Esophagus (tissue), 2 donors: Measurements from ENCODE around the gene VGLL4. TPM values are rescaled to one million over a fixed set of nuclear protein-coding genes. Genes with fewer than 3 reads are reported as not detected.
A peak's percentile ranks its signal among the peaks of the same experiment; 100 is the strongest.

ENCODE experiments used
- H3K27ac ChIP-seq, 2 donors: one replicate each; pipeline ENCODE4 v1.5.1; 2013; ENCODE audit warnings: low read depth in 2 of 2, mild to moderate bottlenecking in 2 of 2, inconsistent platforms in 1 of 2, low read length in 1 of 2, moderate library complexity in 1 of 2
- H3K27me3 ChIP-seq, 2 donors: one replicate each; pipeline ENCODE4 v1.6.1; 2013; ENCODE audit warnings: low read length in 2 of 2, control low read depth in 1 of 2, mild to moderate bottlenecking in 1 of 2; ENCODE audit not compliant: insufficient read depth in 2 of 2, control insufficient read depth in 1 of 2
- H3K36me3 ChIP-seq, 2 donors: one replicate each; pipeline ENCODE4 v1.6.1; 2013; ENCODE audit warnings: low read length in 1 of 2; ENCODE audit not compliant: control insufficient read depth in 2 of 2, insufficient read depth in 2 of 2
- H3K4me1 ChIP-seq, 2 donors: one replicate each; pipeline ENCODE4 v1.6.1; 2013; ENCODE audit warnings: low read length in 1 of 2; ENCODE audit not compliant: control insufficient read depth in 2 of 2, insufficient read depth in 2 of 2
- H3K4me3 ChIP-seq, 2 donors: one replicate each; pipeline ENCODE4 v1.5.1; 2013; ENCODE audit warnings: low read length in 2 of 2, mild to moderate bottlenecking in 2 of 2, low read depth in 1 of 2, moderate library complexity in 1 of 2
- H3K9me3 ChIP-seq, 2 donors: one replicate each; pipeline ENCODE4 v1.6.1; 2013; ENCODE audit warnings: mild to moderate bottlenecking in 2 of 2, low read depth in 1 of 2, low read length in 1 of 2, moderate library complexity in 1 of 2; ENCODE audit not compliant: control insufficient read depth in 2 of 2, insufficient read depth in 1 of 2
- WGBS, 2 donors: extraction: QIAGEN DNeasy Blood & Tissue Kit; methylation state at CpG; one replicate each; pipeline ENCODE4 v1.1.7; 2013; 5-methylcytosine and 5-hydroxymethylcytosine counted together
- polyA plus RNA-seq, 2 donors: library from polyadenylated mRNA; stranded (reverse); fragments of 200-250 nt; gene quantifications; one replicate each; pipeline ENCODE4 v1.2.3, GENCODE V29; 2013
- donor health status: healthy with polysubstance abuse.
- donor health status: Bipolar disorder and iron deficiency.

Gene VGLL4
- polyA plus RNA-seq, 2 donors: 23.1 to 26.3 TPM

DNA sequence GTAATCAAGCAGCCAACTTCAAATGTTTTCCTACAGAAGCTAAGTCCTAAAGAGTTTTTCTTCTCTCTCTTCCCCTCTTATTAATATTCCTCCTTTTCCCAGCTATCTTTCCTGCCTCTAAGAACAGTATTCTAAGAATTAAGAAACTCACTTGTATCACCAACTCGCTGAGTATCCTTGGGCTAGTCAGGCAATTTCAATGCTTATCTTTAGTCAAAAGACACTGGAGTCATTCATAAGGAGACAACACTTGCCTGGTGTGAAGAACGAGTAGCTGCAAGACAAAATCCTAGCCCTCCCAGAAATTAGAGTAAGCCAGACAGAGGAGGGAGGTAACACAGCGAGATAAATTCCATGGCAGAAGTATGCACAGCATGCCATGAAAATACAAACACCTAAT lies 10.7 kb downstream of the VGLL4 start:
- Histone ChIP-seq H3K4me1 (no peaks in the 10 kb centered on the region), H3K36me3 (no peaks in the 10 kb centered on the region), H3K4me3 (no peak overlapping the region), H3K27me3 (no peaks in the 10 kb centered on the region), H3K9me3 (no peaks in the 10 kb centered on the region), H3K27ac (no peak overlapping the region)
- 75 to 80% methylated on average over 3 of the region's 3 CpGs for WGBS, 2 donors

- Histone ChIP-seq H3K27ac (peak overlapping the region in 1 of 2 donors; percentile 1), H3K9me3 (no peaks in the 10 kb centered on the region), H3K36me3 (no peaks in the 10 kb centered on the region), H3K4me1 (no peaks in the 10 kb centered on the region), H3K27me3 (no peaks in the 10 kb centered on the region), H3K4me3 (no peak overlapping the region)
- 34 to 37% methylated on average over 2 of the region's 2 CpGs for WGBS, 2 donors
Observed at GRCh38 chr3:11632564-11632963, 11.2 kb downstream of the VGLL4 start.

GRCh38 chr3:11631820-11632219 lies 11.9 kb downstream of the VGLL4 start:
- Histone ChIP-seq H3K27me3 (no peaks in the 10 kb centered on the region), H3K36me3 (no peaks in the 10 kb centered on the region), H3K9me3 (no peaks in the 10 kb centered on the region), H3K4me1 (no peaks in the 10 kb centered on the region), H3K27ac (no peak overlapping the region), H3K4me3 (no peak overlapping the region)
- WGBS, 2 donors: 64 to 67% methylated on average over 9 of the region's 9 CpGs

DNA sequence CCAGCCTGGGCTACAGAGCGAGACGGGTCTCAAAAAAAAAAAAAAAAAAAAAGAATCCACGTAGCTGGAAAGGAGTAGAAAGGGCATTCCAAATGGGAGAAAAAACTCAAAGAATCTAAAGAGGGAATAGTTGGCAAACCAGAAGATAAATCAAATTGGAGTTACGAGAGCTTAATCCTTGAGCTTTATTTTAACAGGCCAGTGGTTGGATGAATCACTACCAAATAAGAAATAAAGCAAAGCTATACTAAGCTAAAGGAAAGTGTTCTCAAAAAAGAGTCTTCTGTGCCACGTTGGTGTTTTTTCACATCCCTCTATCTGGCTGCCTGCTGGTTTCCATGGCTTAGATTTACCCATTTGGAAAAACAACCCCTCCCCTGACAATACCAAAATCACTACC lies 14.0 kb downstream of the VGLL4 start:
- Histone ChIP-seq H3K36me3 (no peaks in the 10 kb centered on the region), H3K27ac (peak overlapping the region in 1 of 2 donors; percentile 7), H3K27me3 (no peaks in the 10 kb centered on the region), H3K4me1 (no peaks in the 10 kb centered on the region), H3K9me3 (no peaks in the 10 kb centered on the region), H3K4me3 (no peak overlapping the region)
- 33 to 35% methylated on average over 5 of the region's 5 CpGs for WGBS, 2 donors

DNA sequence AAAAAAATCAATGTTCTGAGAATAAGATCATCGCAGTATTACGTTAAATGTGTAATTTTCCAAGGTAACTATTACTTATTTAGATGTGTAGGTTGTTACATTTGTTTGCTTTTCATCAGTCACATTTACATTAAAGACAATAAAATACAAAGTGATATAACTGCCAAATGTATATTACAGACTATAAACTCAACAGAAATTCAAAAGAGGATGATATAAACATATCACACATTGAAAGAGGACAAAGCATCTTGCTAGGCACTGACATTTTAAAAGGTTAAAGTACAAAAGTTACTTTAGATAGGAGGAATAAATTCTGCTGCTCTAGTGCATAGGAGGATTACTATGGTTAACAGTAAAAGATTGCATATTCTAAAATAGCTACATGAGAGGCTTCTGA lies 16.1 kb downstream of the VGLL4 start:
- Histone ChIP-seq H3K4me1 (peaks cover 0 to 3% of the 10 kb centered on the region in 2 donors), H3K9me3 (no peaks in the 10 kb centered on the region), H3K36me3 (no peaks in the 10 kb centered on the region), H3K4me3 (no peak overlapping the region), H3K27me3 (no peaks in the 10 kb centered on the region), H3K27ac (no peak overlapping the region)
- WGBS, 2 donors: 86 to 99% methylated on average over 2 of the region's 2 CpGs

DNA sequence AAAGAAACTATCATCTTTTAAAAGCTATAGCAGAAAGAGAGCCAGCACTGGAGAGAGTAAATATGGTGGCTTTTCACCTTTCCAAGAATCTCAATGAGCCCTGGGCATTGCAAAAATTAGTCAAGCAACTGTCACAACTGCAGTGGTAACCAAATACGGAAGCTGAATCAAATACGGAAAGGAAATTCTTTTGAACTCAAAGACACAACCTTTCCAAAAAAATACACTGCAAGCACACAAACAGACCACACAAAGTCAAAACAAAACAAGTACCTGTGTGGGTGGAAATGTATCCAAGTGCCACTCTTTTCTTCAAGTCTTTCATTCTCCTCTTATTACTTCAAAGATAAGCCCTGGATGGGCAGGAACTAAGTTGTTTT lies 17.6 kb downstream of the VGLL4 start:
- Histone ChIP-seq H3K4me1 (peaks cover 0 to 3% of the 10 kb centered on the region in 2 donors), H3K27me3 (no peaks in the 10 kb centered on the region), H3K27ac (no peak overlapping the region), H3K36me3 (no peaks in the 10 kb centered on the region), H3K4me3 (no peak overlapping the region), H3K9me3 (no peaks in the 10 kb centered on the region)
- 24 to 40% methylated on average over 2 of the region's 2 CpGs for WGBS, 2 donors

DNA sequence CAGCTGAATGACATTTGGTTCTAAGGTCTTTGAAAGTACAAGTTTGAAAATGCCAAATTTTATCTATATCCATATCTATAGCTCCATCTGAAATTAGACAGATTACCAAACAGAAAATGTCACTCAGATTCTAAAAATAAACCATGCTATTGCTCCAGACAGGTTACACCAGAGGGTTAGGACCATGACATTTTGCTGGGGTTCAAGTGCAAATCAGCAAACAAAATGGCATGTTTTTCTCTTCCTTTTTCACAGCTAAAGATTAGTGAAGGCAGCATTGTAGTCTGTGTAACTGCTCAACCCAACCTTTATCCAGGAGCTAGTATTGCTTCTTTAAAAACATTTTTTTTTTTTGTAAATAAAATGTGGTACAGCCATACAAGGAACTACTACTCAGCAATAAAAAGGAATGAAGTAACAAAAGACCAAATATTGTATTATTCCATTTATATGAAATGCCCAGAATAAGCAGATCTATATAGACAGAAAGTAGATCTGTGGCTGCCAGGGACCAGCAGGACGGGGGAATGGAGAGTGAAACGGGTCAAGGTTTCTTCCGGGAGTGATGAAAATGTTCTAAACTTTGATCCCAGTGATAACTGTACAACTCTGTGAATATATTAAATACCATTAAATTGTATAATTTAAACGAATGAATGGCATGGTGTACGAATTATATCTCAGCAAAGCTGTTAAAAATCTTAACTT lies 18.2 kb downstream of the VGLL4 start:
- Histone ChIP-seq H3K36me3 (no peaks in the 10 kb centered on the region), H3K27ac (no peak overlapping the region), H3K4me1 (peaks cover 0 to 3% of the 10 kb centered on the region in 2 donors), H3K27me3 (no peaks in the 10 kb centered on the region), H3K9me3 (no peaks in the 10 kb centered on the region), H3K4me3 (no peak overlapping the region)
- WGBS, 2 donors: 75 to 87% methylated on average over 5 of the region's 5 CpGs

GRCh38 chr3:11624704-11625375 lies 18.9 kb downstream of the VGLL4 start:
- no peak overlapping the region for H3K4me3 ChIP-seq
- H3K27ac ChIP-seq: peak overlapping the region in 1 of 2 donors; percentile 19
- H3K27me3 ChIP-seq: no peaks in the 10 kb centered on the region
- peaks cover 0 to 6% of the 10 kb centered on the region in 2 donors for H3K4me1 ChIP-seq
- 69% methylated on average over 7 of the region's 7 CpGs for WGBS, 2 donors
- H3K36me3 ChIP-seq: no peaks in the 10 kb centered on the region
- no peaks in the 10 kb centered on the region for H3K9me3 ChIP-seq

- peaks cover 0 to 6% of the 10 kb centered on the region in 2 donors for H3K4me1 ChIP-seq
- 58 to 68% methylated on average over 8 of the region's 8 CpGs for WGBS, 2 donors
- H3K36me3 ChIP-seq: no peaks in the 10 kb centered on the region
- H3K9me3 ChIP-seq: no peaks in the 10 kb centered on the region
- no peak overlapping the region for H3K4me3 ChIP-seq
- no peaks in the 10 kb centered on the region for H3K27me3 ChIP-seq
- H3K27ac ChIP-seq: peak overlapping the region in 1 of 2 donors; percentile 33
Observed at GRCh38 chr3:11624161-11624560, 19.6 kb downstream of the VGLL4 start.
